ENCODE data around the gene SPTB.
A peak's percentile ranks its signal among the peaks of the same experiment; 100 is the strongest.

The SPTB gene

GRCh38 chr14:64725879-64726584, 153.7 kb downstream of the SPTB start:
- TF ChIP-seq CTCF (IDR thresholded peaks at IDR 0.05; ENCODE audit: low read depth, low read length, missing control alignments) = peak; percentile 4
- Histone ChIP-seq H3K36me3 (replicated peaks) (peaks cover 5% of the 10 kb centered on the region), H3K27ac (no peak overlapping the region), H3K4me3 (ENCODE audit: low read depth, low read length) (no peak overlapping the region), H3K27me3 (replicated peaks) (no peaks in the 10 kb centered on the region)
- DNase-seq = no peak
- in situ Hi-C loops (cut with HindIII; ENCODE audit: low pct_ligation_motif_present, low sequenced_read_pairs) = no loop called here

DNA sequence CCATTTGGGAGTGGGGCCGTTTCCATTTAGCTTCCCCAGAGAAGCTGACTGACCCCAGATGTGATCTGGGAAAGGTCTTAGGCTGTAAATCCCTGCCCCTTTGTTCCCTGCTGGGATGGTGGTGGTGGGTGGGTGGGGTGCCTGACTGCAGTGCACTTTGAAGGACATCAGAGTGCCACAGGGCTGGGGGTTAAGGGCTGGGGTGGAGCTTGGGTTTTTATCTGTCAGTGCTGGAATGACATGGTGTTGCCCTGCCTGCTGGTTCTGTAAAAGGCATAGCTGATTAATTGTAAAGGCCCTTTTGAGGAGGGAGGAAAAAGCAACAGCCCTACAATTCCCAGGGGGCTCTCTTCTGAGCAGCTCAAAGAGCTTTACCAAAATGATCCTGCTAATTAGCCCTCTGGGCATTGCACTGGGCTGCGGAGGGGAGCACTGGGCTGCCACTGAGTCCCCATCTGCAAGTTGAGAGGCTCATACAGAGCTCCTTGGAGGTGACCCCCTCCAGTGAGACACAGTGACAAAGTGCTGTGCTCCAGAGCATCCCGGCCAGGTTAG, 154.4 kb downstream of the SPTB start:
- TF ChIP-seq CTCF (IDR thresholded peaks at IDR 0.05; ENCODE audit: low read depth, low read length, missing control alignments) = no peak
- no peak for DNase-seq
- in situ Hi-C loops (cut with HindIII; ENCODE audit: low pct_ligation_motif_present, low sequenced_read_pairs) = no loop called here
- Histone ChIP-seq H3K4me3 (ENCODE audit: low read depth, low read length) (no peak overlapping the region), H3K27ac (no peak overlapping the region), H3K36me3 (replicated peaks) (no peaks in the 10 kb centered on the region), H3K27me3 (replicated peaks) (no peaks in the 10 kb centered on the region)

DNA sequence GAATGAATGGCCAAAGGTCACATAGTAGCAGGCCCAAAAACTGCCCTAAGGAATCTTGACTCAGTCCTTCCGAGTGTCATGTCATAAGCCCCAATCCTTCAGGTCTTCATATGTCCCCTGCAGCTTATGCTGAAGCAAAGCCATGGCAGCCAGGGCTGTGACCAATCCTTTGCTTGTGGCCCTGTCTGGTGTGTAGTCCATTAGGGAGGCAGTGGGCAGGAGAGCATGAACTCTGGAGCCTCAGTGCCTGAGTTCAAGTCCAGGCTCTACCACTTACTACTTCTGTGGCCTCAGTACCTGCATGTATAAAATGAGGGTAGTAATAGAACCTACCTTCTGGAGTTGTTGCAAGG, 155.2 kb downstream of the SPTB start:
- Histone ChIP-seq H3K27me3 (replicated peaks) (no peaks in the 10 kb centered on the region), H3K4me3 (ENCODE audit: low read depth, low read length) (no peak overlapping the region), H3K27ac (no peak overlapping the region), H3K36me3 (replicated peaks) (no peaks in the 10 kb centered on the region)
- TF ChIP-seq CTCF (IDR thresholded peaks at IDR 0.05; ENCODE audit: low read depth, low read length, missing control alignments) = no peak
- in situ Hi-C loops (cut with HindIII; ENCODE audit: low pct_ligation_motif_present, low sequenced_read_pairs) = no loop called here
- DNase-seq = no peak

- Histone ChIP-seq H3K4me3 (ENCODE audit: low read depth, low read length) (no peak overlapping the region), H3K36me3 (replicated peaks) (no peaks in the 10 kb centered on the region), H3K27me3 (replicated peaks) (no peaks in the 10 kb centered on the region), H3K27ac (no peak overlapping the region)
- no peak for TF ChIP-seq CTCF (IDR thresholded peaks at IDR 0.05; ENCODE audit: low read depth, low read length, missing control alignments)
- in situ Hi-C loops (cut with HindIII; ENCODE audit: low pct_ligation_motif_present, low sequenced_read_pairs) = no loop called here
- DNase-seq = no peak
Observed at GRCh38 chr14:64723691-64724577, 155.8 kb downstream of the SPTB start.

DNA sequence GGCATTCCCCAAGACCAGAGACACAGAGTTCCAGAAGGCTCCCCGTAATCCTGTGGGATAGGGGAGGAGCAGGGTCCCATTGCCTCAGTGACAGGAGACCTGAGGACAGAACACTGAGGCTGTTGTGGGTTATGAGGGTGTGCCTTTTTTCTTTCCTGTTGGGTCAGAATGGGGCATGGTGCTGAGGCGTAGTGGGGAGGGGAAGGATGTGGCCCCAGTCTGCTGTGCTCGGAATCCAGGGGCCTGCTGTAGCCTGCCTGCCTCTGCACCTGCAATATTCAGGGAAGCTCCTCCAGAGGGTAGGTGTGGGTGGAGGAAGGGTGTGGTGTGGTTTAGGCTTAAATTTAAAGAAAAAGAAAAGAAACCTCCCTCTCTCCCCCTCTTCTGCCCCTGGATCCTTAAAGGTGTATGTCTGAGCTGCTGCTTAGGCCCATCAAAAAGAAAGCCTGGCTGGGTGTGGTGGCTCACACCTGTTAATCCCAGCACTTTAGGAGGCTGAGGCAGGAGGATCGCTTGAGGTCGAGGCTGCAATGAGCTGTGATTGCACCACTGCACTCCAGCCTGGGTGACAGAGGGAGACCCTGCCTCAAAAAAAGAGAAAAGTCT, 156.8 kb downstream of the SPTB start:
- TF ChIP-seq CTCF (IDR thresholded peaks at IDR 0.05; ENCODE audit: low read depth, low read length, missing control alignments) = no peak
- no peaks in the 10 kb centered on the region for H3K27me3 ChIP-seq (replicated peaks)
- H3K36me3 ChIP-seq (replicated peaks) = no peaks in the 10 kb centered on the region
- no peak overlapping the region for H3K27ac ChIP-seq
- in situ Hi-C loops (cut with HindIII; ENCODE audit: low pct_ligation_motif_present, low sequenced_read_pairs) = no loop called here
- no peak for DNase-seq
- H3K4me3 ChIP-seq (ENCODE audit: low read depth, low read length) = no peak overlapping the region
